ENCODE data around the gene WNT1. TPM values are rescaled to one million over a fixed set of nuclear protein-coding genes. Genes with fewer than 3 reads are reported as not detected.

Gene WNT1
- total RNA-seq, 1 experiment from 2014 or later = not detected

- Histone ChIP-seq H3K23me2 (ENCODE audit: insufficient read length, low read depth, low read length, poor library complexity, severe bottlenecking) (peaks cover 9% of the 10 kb centered on the region), H2AK5ac (ENCODE audit: insufficient read length, low read length) (no peak within 1 kb of the TSS), H3K4me1 (ENCODE audit: insufficient read depth, low read length) (0 out of 2 replicates have a peak, but pooled peaks cover 2% of the 10 kb centered on the region), H3K4me2 (ENCODE audit: insufficient read depth, insufficient read length, low read length) (peak within 1 kb of the TSS; percentile 95), H4K91ac (ENCODE audit: insufficient read length, low read depth, low read length) (no peak within 1 kb of the TSS), H2BK120ac (ENCODE audit: low read depth, low read length, poor library complexity, severe bottlenecking) (no peak within 1 kb of the TSS), H3K79me2 (ENCODE audit: insufficient read depth, low read length) (peaks cover 28% of the 10 kb centered on the region; the same call in 1 of the 2 replicates), H3K14ac (ENCODE audit: insufficient read depth, low read length) (peak within 1 kb of the TSS; percentile 27; the same call in 1 of the 2 replicates), H3K56ac (ENCODE audit: insufficient read length, low read depth, low read length) (no peak within 1 kb of the TSS), H2BK5ac (ENCODE audit: insufficient read length, low read length) (no peak within 1 kb of the TSS), H2BK12ac (ENCODE audit: insufficient read length, low read depth, low read length) (no peak within 1 kb of the TSS), H2AFZ (ENCODE audit: low read length) (peak within 1 kb of the TSS; percentile 74), H3K9me3 (ENCODE audit: control insufficient read depth, low read depth, low read length) (no peaks in the 10 kb centered on the region), H3K18ac (ENCODE audit: insufficient read length, low read depth, low read length) (peak within 1 kb of the TSS; percentile 56), H3T11ph (ENCODE audit: low read length) (no peak within 1 kb of the TSS), H3K23ac (ENCODE audit: insufficient read length, low read depth, low read length) (no peak within 1 kb of the TSS), H3K27me3 (ENCODE audit: insufficient read depth, low read length) (no peaks in the 10 kb centered on the region; the same call in 1 of the 2 replicates), H2BK20ac (ENCODE audit: low read depth, low read length, poor library complexity, severe bottlenecking) (no peak within 1 kb of the TSS), H4K20me1 (ENCODE audit: control insufficient read depth, insufficient read depth, insufficient read length) (no peaks in the 10 kb centered on the region), H3K4ac (ENCODE audit: low read depth, low read length) (no peak within 1 kb of the TSS), H4K8ac (replicated peaks; ENCODE audit: insufficient read length, low read depth, low read length) (no peak within 1 kb of the TSS), H2BK15ac (ENCODE audit: low read depth, low read length) (no peak within 1 kb of the TSS), H4K5ac (ENCODE audit: insufficient read length, low read depth, low read length) (no peak within 1 kb of the TSS), H3K27ac (ENCODE audit: insufficient read length, low read depth, low read length) (peak within 1 kb of the TSS; percentile 41), H3K9ac (ENCODE audit: extremely low read depth, insufficient read length, low read length) (peak within 1 kb of the TSS; percentile 69), H3K79me1 (ENCODE audit: insufficient read depth, low read depth, low read length, poor library complexity, severe bottlenecking) (no peaks in the 10 kb centered on the region)
- peak; percentile 99 for DNase-seq
- Mint-ChIP-seq H3K4me3 (peak within 1 kb of the TSS; percentile 97 to 99), H3K4me1 (peaks cover 23 to 24% of the 10 kb centered on the region in 2 experiments), H3K36me3 (ENCODE audit: insufficient read depth in 1 of 3, low read depth in 3 of 3) (peaks cover 7 to 37% (median 22%) of the 10 kb centered on the region in 3 experiments; a peak in 6 of 7 replicates), H3K9me3 (no peaks in the 10 kb centered on the region; a peak in 1 of 5 replicates), H3K27me3 (ENCODE audit: low read depth) (peaks cover 6% of the 10 kb centered on the region), H3K27ac (peak within 1 kb of the TSS; percentile 98 to 99 (median 99))
- no CpG with 5 or more reads among the region's 58 CpGs for WGBS (ENCODE audit: extremely low coverage, insufficient read length, low lambda C conversion rate)
- TF ChIP-seq CTCF (conservative IDR thresholded peaks at IDR 0.05) = 0 out of 3 replicates have a peak, but pooled peaks have one; percentile 13
These were observed 20.7 kb upstream of the WNT1 start, which contains the start of gene ARF3 for GRCh38 chr12:48957141-48958048. TSS of gene ARF3 (minus strand) at chr12:48957487. CDS start at chr12:48941095, 16,392 bp downstream.

Measured in H9 (cell line).